Esophagus squamous epithelium (tissue), 4 donors: ENCODE measurements around the gene NCOA5.

Experiments used
- CTCF ChIP-seq, 6 experiments: fragments of 450-650 bp in 4 of 6; fragments of 200-600 bp in 2 of 6; sonication (generic) in 2 of 6; IDR thresholded peaks; one replicate each; pipeline ENCODE4 v1.5.1; 2016 to 2019; ENCODE audit warnings: antibody characterized with exemption in 6 of 6, mild to moderate bottlenecking in 4 of 6, moderate library complexity in 4 of 6
- POLR2A ChIP-seq, 4 donors: fragments of 450-650 bp; IDR thresholded peaks; one replicate each; pipeline ENCODE4 v1.6.1; 2017; ENCODE audit warnings: antibody characterized with exemption in 4 of 4, mild to moderate bottlenecking in 4 of 4, moderate library complexity in 3 of 4

DNA sequence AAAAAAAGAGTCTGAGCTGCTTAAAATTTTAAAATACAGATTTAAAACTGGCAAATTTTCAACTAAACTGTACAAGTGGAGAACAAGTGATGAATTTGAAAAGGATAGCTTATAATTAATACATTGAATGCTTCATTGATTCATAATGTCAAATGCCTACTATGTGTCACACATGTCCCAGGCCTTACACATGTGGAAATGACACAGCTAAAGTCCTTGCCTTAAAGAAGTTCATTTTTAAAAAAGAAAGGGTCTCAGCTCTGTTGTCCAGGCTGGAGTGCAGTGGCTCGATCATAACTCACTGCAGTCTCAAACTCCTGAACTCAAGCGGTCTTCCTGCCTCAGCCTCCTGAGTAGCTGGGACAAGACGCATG, 5.0 kb downstream of the NCOA5 start:
- TF ChIP-seq CTCF (IDR thresholded peaks at IDR 0.05) (no peak), POLR2A (IDR thresholded peaks at IDR 0.05) (no peak)
